ENCODE results near the gene NPPB.

DNA sequence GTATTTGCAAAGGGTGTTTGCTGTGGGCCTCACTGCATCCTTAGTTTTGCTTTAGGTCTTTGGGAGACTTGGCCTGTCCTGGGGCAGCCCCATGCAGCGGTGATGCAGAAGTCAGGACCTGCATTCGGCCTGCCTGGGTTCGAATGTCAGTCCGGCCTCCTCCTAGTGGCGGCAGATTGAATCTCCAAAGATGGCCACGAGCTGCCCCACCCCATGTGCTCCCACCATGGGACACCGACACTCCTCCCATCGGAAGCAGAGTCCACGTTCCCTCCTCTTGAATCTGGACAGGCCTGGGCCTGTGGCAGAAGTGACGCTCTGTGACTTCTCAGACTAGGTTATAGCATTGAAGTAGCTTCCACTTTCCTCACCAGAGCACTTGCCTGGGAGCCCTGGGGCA is 16.3 kb upstream of the NPPB start:
- TF ChIP-seq YY1 (IDR thresholded peaks at IDR 0.05; ENCODE audit: low read depth) = no peak
- no peak for TF ChIP-seq MAX (IDR thresholded peaks at IDR 0.05)
- no peak for TF ChIP-seq NFIC (IDR thresholded peaks at IDR 0.05)
- TF ChIP-seq REST (IDR thresholded peaks at IDR 0.05; ENCODE audit: low read depth) = no peak
- no peak for TF ChIP-seq RAD21 (IDR thresholded peaks at IDR 0.05; ENCODE audit: low read depth)
- TF ChIP-seq CEBPB (IDR thresholded peaks at IDR 0.05) = no peak
- no peak for TF ChIP-seq TAF1 (IDR thresholded peaks at IDR 0.05; ENCODE audit: low read depth)
- no peak for TF ChIP-seq TEAD4 (IDR thresholded peaks at IDR 0.05)
- TF ChIP-seq EGR1 (IDR thresholded peaks at IDR 0.05) = no peak
- no peak for TF ChIP-seq TCF12 (IDR thresholded peaks at IDR 0.05; ENCODE audit: low read depth)
- TF ChIP-seq ZBTB7A (IDR thresholded peaks at IDR 0.05; ENCODE audit: low read depth) = no peak
- TF ChIP-seq EP300 (IDR thresholded peaks at IDR 0.05; ENCODE audit: borderline replicate concordance) = no peak
- no peak for TF ChIP-seq CREB1 (IDR thresholded peaks at IDR 0.05; ENCODE audit: low read depth)
- TF ChIP-seq, protein P1, sequence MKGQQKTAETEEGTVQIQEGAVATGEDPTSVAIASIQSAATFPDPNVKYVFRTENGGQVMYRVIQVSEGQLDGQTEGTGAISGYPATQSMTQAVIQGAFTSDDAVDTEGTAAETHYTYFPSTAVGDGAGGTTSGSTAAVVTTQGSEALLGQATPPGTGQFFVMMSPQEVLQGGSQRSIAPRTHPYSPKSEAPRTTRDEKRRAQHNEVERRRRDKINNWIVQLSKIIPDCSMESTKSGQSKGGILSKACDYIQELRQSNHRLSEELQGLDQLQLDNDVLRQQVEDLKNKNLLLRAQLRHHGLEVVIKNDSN (IDR thresholded peaks at IDR 0.05) = no peak
